ENCODE measurements around the gene TTLL13. TPM values are rescaled to one million over a fixed set of nuclear protein-coding genes. Genes with fewer than 3 reads are reported as not detected.

TTLL13 gene
- total RNA-seq, 2 donors from 2014 or later: 0.15 to 0.46 TPM

- Histone ChIP-seq H3K4me3 (ENCODE audit: low read length) (no peak overlapping the region), H3K36me3 (ENCODE audit: control insufficient read depth, insufficient read depth, low read length) (no peaks in the 10 kb centered on the region), H3K9me3 (ENCODE audit: control insufficient read depth, low read length) (no peaks in the 10 kb centered on the region), H3K27me3 (ENCODE audit: control insufficient read depth, insufficient read depth, low read length, poor library complexity, severe bottlenecking) (peaks cover 6% of the 10 kb centered on the region), H3K9ac (ENCODE audit: extremely low read depth, low read length, poor library complexity, severe bottlenecking) (no peak overlapping the region), H3K27ac (ENCODE audit: low read depth, low read length) (no peak overlapping the region), H3K4me1 (ENCODE audit: control insufficient read depth, insufficient read depth, low read length) (peaks cover 3% of the 10 kb centered on the region)
- Mint-ChIP-seq H3K27me3 (ENCODE audit: insufficient read depth) (no peaks in the 10 kb centered on the region), H3K27ac (no peak overlapping the region), H3K4me3 (no peak overlapping the region), H3K9me3 (no peaks in the 10 kb centered on the region), H3K4me1 (peaks cover 17% of the 10 kb centered on the region), H3K36me3 (ENCODE audit: low read depth) (peaks cover 3% of the 10 kb centered on the region)
- 92 to 100% methylated on average over 4 to 8 of the region's 8 CpGs for WGBS, 2 experiments (ENCODE audit: insufficient coverage in 1 of 2, insufficient read length in 1 of 2)
- no peak for DNase-seq
- no peak for TF ChIP-seq CTCF (conservative IDR thresholded peaks at IDR 0.05)
Observed at GRCh38 chr15:90203922-90204321, 45.4 kb upstream of the TTLL13 start.

GRCh38 chr15:90205050-90205848 is 44.1 kb upstream of the TTLL13 start:
- Mint-ChIP-seq H3K4me3 (no peak overlapping the region), H3K36me3 (ENCODE audit: low read depth) (peaks cover 6% of the 10 kb centered on the region), H3K27me3 (ENCODE audit: insufficient read depth) (no peaks in the 10 kb centered on the region), H3K27ac (no peak overlapping the region), H3K4me1 (peaks cover 15% of the 10 kb centered on the region), H3K9me3 (no peaks in the 10 kb centered on the region)
- Histone ChIP-seq H3K9ac (ENCODE audit: extremely low read depth, low read length, poor library complexity, severe bottlenecking) (no peak overlapping the region), H3K27me3 (ENCODE audit: control insufficient read depth, insufficient read depth, low read length, poor library complexity, severe bottlenecking) (peaks cover 6% of the 10 kb centered on the region), H3K4me1 (ENCODE audit: control insufficient read depth, insufficient read depth, low read length) (peaks cover 3% of the 10 kb centered on the region), H3K4me3 (ENCODE audit: low read length) (no peak overlapping the region), H3K36me3 (ENCODE audit: control insufficient read depth, insufficient read depth, low read length) (no peaks in the 10 kb centered on the region), H3K9me3 (ENCODE audit: control insufficient read depth, low read length) (no peaks in the 10 kb centered on the region), H3K27ac (ENCODE audit: low read depth, low read length) (no peak overlapping the region)
- TF ChIP-seq CTCF (conservative IDR thresholded peaks at IDR 0.05): no peak
- no peak for DNase-seq
- 91 to 98% methylated on average over 8 to 10 of the region's 10 CpGs for WGBS, 2 experiments (ENCODE audit: insufficient coverage in 1 of 2, insufficient read length in 1 of 2)

GRCh38 chr15:90205886-90206285 is 43.5 kb upstream of the TTLL13 start:
- Mint-ChIP-seq H3K27ac (no peak overlapping the region), H3K9me3 (no peaks in the 10 kb centered on the region), H3K27me3 (ENCODE audit: insufficient read depth) (no peaks in the 10 kb centered on the region), H3K4me3 (no peak overlapping the region), H3K4me1 (peaks cover 9% of the 10 kb centered on the region), H3K36me3 (ENCODE audit: low read depth) (peaks cover 6% of the 10 kb centered on the region)
- Histone ChIP-seq H3K27me3 (ENCODE audit: control insufficient read depth, insufficient read depth, low read length, poor library complexity, severe bottlenecking) (peaks cover 6% of the 10 kb centered on the region), H3K9ac (ENCODE audit: extremely low read depth, low read length, poor library complexity, severe bottlenecking) (no peak overlapping the region), H3K9me3 (ENCODE audit: control insufficient read depth, low read length) (no peaks in the 10 kb centered on the region), H3K4me3 (ENCODE audit: low read length) (no peak overlapping the region), H3K36me3 (ENCODE audit: control insufficient read depth, insufficient read depth, low read length) (no peaks in the 10 kb centered on the region), H3K4me1 (ENCODE audit: control insufficient read depth, insufficient read depth, low read length) (no peaks in the 10 kb centered on the region), H3K27ac (ENCODE audit: low read depth, low read length) (no peak overlapping the region)
- 87 to 89% methylated on average over 3 to 5 of the region's 5 CpGs for WGBS, 2 experiments (ENCODE audit: insufficient coverage in 1 of 2, insufficient read length in 1 of 2)
- TF ChIP-seq CTCF (conservative IDR thresholded peaks at IDR 0.05): no peak
- no peak for DNase-seq

Data from endodermal cell (in vitro differentiated cells).